Esophagus (tissue), 2 donors: ENCODE measurements around the gene BGLAP. TPM values are rescaled to one million over a fixed set of nuclear protein-coding genes. Genes with fewer than 3 reads are reported as not detected.
"Not testable (repeated sequence)": the region's sequence is repeated elsewhere in the genome, so short reads cannot be mapped to it uniquely, and the experiment has no call there.

Experiments used
- H3K27ac ChIP-seq, 2 donors: one replicate each; pipeline ENCODE4 v1.5.1; 2013; ENCODE audit warnings: low read depth in 2 of 2, mild to moderate bottlenecking in 2 of 2, inconsistent platforms in 1 of 2, low read length in 1 of 2, moderate library complexity in 1 of 2
- H3K27me3 ChIP-seq, 2 donors: one replicate each; pipeline ENCODE4 v1.6.1; 2013; ENCODE audit warnings: low read length in 2 of 2, control low read depth in 1 of 2, mild to moderate bottlenecking in 1 of 2; ENCODE audit not compliant: insufficient read depth in 2 of 2, control insufficient read depth in 1 of 2
- H3K36me3 ChIP-seq, 2 donors: one replicate each; pipeline ENCODE4 v1.6.1; 2013; ENCODE audit warnings: low read length in 1 of 2; ENCODE audit not compliant: control insufficient read depth in 2 of 2, insufficient read depth in 2 of 2
- H3K4me1 ChIP-seq, 2 donors: one replicate each; pipeline ENCODE4 v1.6.1; 2013; ENCODE audit warnings: low read length in 1 of 2; ENCODE audit not compliant: control insufficient read depth in 2 of 2, insufficient read depth in 2 of 2
- H3K4me3 ChIP-seq, 2 donors: one replicate each; pipeline ENCODE4 v1.5.1; 2013; ENCODE audit warnings: low read length in 2 of 2, mild to moderate bottlenecking in 2 of 2, low read depth in 1 of 2, moderate library complexity in 1 of 2
- H3K9me3 ChIP-seq, 2 donors: one replicate each; pipeline ENCODE4 v1.6.1; 2013; ENCODE audit warnings: mild to moderate bottlenecking in 2 of 2, low read depth in 1 of 2, low read length in 1 of 2, moderate library complexity in 1 of 2; ENCODE audit not compliant: control insufficient read depth in 2 of 2, insufficient read depth in 1 of 2
- WGBS, 2 donors: extraction: QIAGEN DNeasy Blood & Tissue Kit; methylation state at CpG; one replicate each; pipeline ENCODE4 v1.1.7; 2013; 5-methylcytosine and 5-hydroxymethylcytosine counted together
- polyA plus RNA-seq, 2 donors: library from polyadenylated mRNA; stranded (reverse); fragments of 200-250 nt; gene quantifications; one replicate each; pipeline ENCODE4 v1.2.3, GENCODE V29; 2013
- donor health status: healthy with polysubstance abuse.
- donor health status: Bipolar disorder and iron deficiency.

The BGLAP gene
- polyA plus RNA-seq, 2 donors: 0.41 to 0.81 TPM

- Histone ChIP-seq H3K4me1 (peaks cover 0 to 4% of the 10 kb centered on the region in 2 donors), H3K9me3 (no peaks in the 10 kb centered on the region), H3K27ac (no peak overlapping the region), H3K27me3 (no peaks in the 10 kb centered on the region), H3K4me3 (no peak overlapping the region), H3K36me3 (peaks cover 3 to 17% of the 10 kb centered on the region in 2 donors)
- WGBS, 2 donors: 94 to 97% methylated on average over 3 of the region's 3 CpGs
Measured at GRCh38 chr1:156211243-156211642, 30.7 kb upstream of the BGLAP start.

GRCh38 chr1:156212130-156212529, 29.9 kb upstream of the BGLAP start:
- Histone ChIP-seq H3K4me1 (peaks cover 0 to 4% of the 10 kb centered on the region in 2 donors), H3K27ac (peak overlapping the region; percentile 26 to 99), H3K27me3 (no peaks in the 10 kb centered on the region), H3K36me3 (peaks cover 3 to 17% of the 10 kb centered on the region in 2 donors), H3K4me3 (peak overlapping the region in 1 of 2 donors; percentile 68), H3K9me3 (no peaks in the 10 kb centered on the region)
- 82 to 83% methylated on average over 9 of the region's 9 CpGs for WGBS, 2 donors

- Histone ChIP-seq H3K4me1 (peaks cover 0 to 4% of the 10 kb centered on the region in 2 donors), H3K4me3 (peak within 1 kb of the TSS; percentile 68 to 71), H3K36me3 (peaks cover 3 to 12% of the 10 kb centered on the region in 2 donors), H3K27ac (peak within 1 kb of the TSS; percentile 92 to 99), H3K27me3 (no peaks in the 10 kb centered on the region), H3K9me3 (no peaks in the 10 kb centered on the region)
- 0% methylated on average over 61 of the region's 61 CpGs for WGBS, 2 donors
Measured at GRCh38 chr1:156212833-156213643, 28.9 kb upstream of the BGLAP start, which contains the start of gene PMF1. Gene PMF1 (plus strand): TSS chr1:156213007. CDS start chr1:156213016, 9 bp downstream.

- H3K4me3 ChIP-seq: peak overlapping the region; percentile 68 to 71
- H3K27ac ChIP-seq: peak overlapping the region; percentile 92 to 99
- H3K4me1 ChIP-seq: peaks cover 0 to 6% of the 10 kb centered on the region in 2 donors
- 11% methylated on average over 11 of the region's 11 CpGs for WGBS, 2 donors
- peaks cover under 1 to 12% of the 10 kb centered on the region in 2 donors for H3K36me3 ChIP-seq
- H3K27me3 ChIP-seq: no peaks in the 10 kb centered on the region
- no peaks in the 10 kb centered on the region for H3K9me3 ChIP-seq
Measured at GRCh38 chr1:156213644-156213966, 28.4 kb upstream of the BGLAP start.

- Histone ChIP-seq H3K27me3 (no peaks in the 10 kb centered on the region), H3K9me3 (no peaks in the 10 kb centered on the region), H3K36me3 (peaks cover 0 to 10% of the 10 kb centered on the region in 2 donors), H3K4me3 (peak overlapping the region in 1 of 2 donors; percentile 68), H3K4me1 (peaks cover 0 to 6% of the 10 kb centered on the region in 2 donors), H3K27ac (peak overlapping the region; percentile 77 to 92)
- 64% methylated on average over 16 of the region's 16 CpGs for WGBS, 2 donors
Measured at GRCh38 chr1:156214024-156214748, 27.8 kb upstream of the BGLAP start.

GRCh38 chr1:156216361-156217086, 25.5 kb upstream of the BGLAP start:
- H3K4me1 ChIP-seq, H3K36me3 ChIP-seq, H3K27me3 ChIP-seq, H3K4me3 ChIP-seq, H3K27ac ChIP-seq, H3K9me3 ChIP-seq: not testable (repeated sequence)
- WGBS, 2 donors: 94% methylated on average over 55 of the region's 55 CpGs

- H3K27ac ChIP-seq: peak overlapping the region; percentile 45 to 51
- H3K9me3 ChIP-seq: no peaks in the 10 kb centered on the region
- H3K4me1 ChIP-seq: peaks cover 0 to 6% of the 10 kb centered on the region in 2 donors
- no peaks in the 10 kb centered on the region for H3K27me3 ChIP-seq
- H3K4me3 ChIP-seq: no peak overlapping the region
- H3K36me3 ChIP-seq: peaks cover 5% of the 10 kb centered on the region in 2 donors
- 24 to 26% methylated on average over 2 of the region's 2 CpGs for WGBS, 2 donors
Measured at GRCh38 chr1:156217871-156218270, 24.1 kb upstream of the BGLAP start.

GRCh38 chr1:156220226-156220625, 21.8 kb upstream of the BGLAP start:
- Histone ChIP-seq H3K9me3 (no peaks in the 10 kb centered on the region), H3K36me3 (peaks cover 5 to 11% of the 10 kb centered on the region in 2 donors), H3K27me3 (no peaks in the 10 kb centered on the region), H3K27ac (no peak overlapping the region), H3K4me3 (no peak overlapping the region), H3K4me1 (peaks cover 0 to 2% of the 10 kb centered on the region in 2 donors)
- 97 to 98% methylated on average over 9 of the region's 9 CpGs for WGBS, 2 donors

GRCh38 chr1:156221986-156222692, 19.8 kb upstream of the BGLAP start:
- Histone ChIP-seq H3K4me1 (peaks cover 0 to 2% of the 10 kb centered on the region in 2 donors), H3K9me3 (no peaks in the 10 kb centered on the region), H3K27me3 (no peaks in the 10 kb centered on the region), H3K27ac (no peak overlapping the region), H3K4me3 (no peak overlapping the region), H3K36me3 (peaks cover 5 to 11% of the 10 kb centered on the region in 2 donors)
- WGBS, 2 donors: 88 to 91% methylated on average over 13 of the region's 13 CpGs
